Lung (tissue), 12 donors: ENCODE data around the gene BMP6. TPM values are rescaled to one million over a fixed set of nuclear protein-coding genes. Genes with fewer than 3 reads are reported as not detected.
A peak's percentile ranks its signal among the peaks of the same experiment; 100 is the strongest.

Source experiments
- ATAC-seq: fragments of 200-7000 bp; cut with Tn5 transposase; one replicate; pipeline ENCODE4 v1.9.1; 2020; ENCODE audit warnings: moderate number of reproducible peaks; ENCODE audit not compliant: insufficient read depth, low FRiP score
- DNase-seq, 3 donors: peaks; one replicate each; pipeline ENCODE4 v3.0.0-alpha.2; 2013 to 2017
- H3K27ac ChIP-seq, 2 donors: one replicate each; pipeline ENCODE4 v1.5.1; 2013; ENCODE audit warnings: mild to moderate bottlenecking in 2 of 2, moderate library complexity in 2 of 2, control low read depth in 1 of 2, inconsistent platforms in 1 of 2, low read depth in 1 of 2, low read length in 1 of 2
- H3K27me3 ChIP-seq, 3 donors: one replicate each; pipeline ENCODE4 v1.5.1; 2013; ENCODE audit warnings: low read length in 2 of 3; ENCODE audit not compliant: control insufficient read depth in 3 of 3, insufficient read depth in 3 of 3
- H3K36me3 ChIP-seq, 4 donors: one replicate each; pipeline ENCODE4 v1.5.1; 2013; ENCODE audit warnings: low read length in 4 of 4, mild to moderate bottlenecking in 1 of 4, moderate library complexity in 1 of 4; ENCODE audit not compliant: control insufficient read depth in 4 of 4, insufficient read depth in 4 of 4
- H3K4me1 ChIP-seq, 5 donors: one replicate each; pipeline ENCODE4 v1.5.1; 2013; ENCODE audit warnings: low read length in 5 of 5, mild to moderate bottlenecking in 2 of 5, moderate library complexity in 1 of 5; ENCODE audit not compliant: control insufficient read depth in 5 of 5, insufficient read depth in 5 of 5
- H3K4me3 ChIP-seq: one replicate; pipeline ENCODE4 v1.5.1; 2013; ENCODE audit warnings: mild to moderate bottlenecking, control low read depth, moderate library complexity
- H3K9ac ChIP-seq, 2 donors: one replicate each; pipeline ENCODE4 v1.5.1; 2013; ENCODE audit warnings: low read length in 2 of 2, control low read depth in 1 of 2; ENCODE audit not compliant: insufficient read depth in 1 of 2
- H3K9me3 ChIP-seq, 4 donors: one replicate each; pipeline ENCODE4 v1.5.1; 2013; ENCODE audit warnings: low read length in 3 of 4, mild to moderate bottlenecking in 1 of 4, moderate library complexity in 1 of 4; ENCODE audit not compliant: control insufficient read depth in 4 of 4, insufficient read depth in 3 of 4
- CTCF ChIP-seq: IDR thresholded peaks from 2 replicates; pipeline ENCODE4 v1.5.1; 2012; ENCODE audit warnings: mild to moderate bottlenecking; ENCODE audit errors: control extremely low read depth, extremely low read depth
- WGBS, 2 donors: extraction: QIAGEN DNeasy Blood & Tissue Kit; methylation state at CpG; one replicate each; pipeline ENCODE4 v1.1.7; 2013; 5-methylcytosine and 5-hydroxymethylcytosine counted together
- polyA plus RNA-seq, 2 donors: library from polyadenylated mRNA; stranded (reverse); fragments of 200-250 nt; gene quantifications; one replicate each; pipeline ENCODE4 v1.2.1, GENCODE V29; 2013
- total RNA-seq, 2 donors: library from RNA; depleted of rRNA in 1 of 2; stranded (reverse); fragments of >200 nt in 1 of 2; gene quantifications; one replicate each; pipeline ENCODE4 v1.2.1, GENCODE V29; 2014 to 2021
- donor health status: control.
- donor health status: control.
- donor health status: Bipolar disorder and iron deficiency.
- donor health status: healthy.
- donor health status: DM: yes; HTN: yes; CAD: no.

BMP6 gene
- total and polyA plus RNA-seq, 4 donors = 2.3 to 17.3 (median 10.6) TPM

GRCh38 chr6:7836371-7837026 is 110.6 kb downstream of the BMP6 start:
- TF ChIP-seq CTCF = no peak
- H3K9ac ChIP-seq = no peak overlapping the region
- 93 to 96% methylated on average over 4 of the region's 4 CpGs for WGBS, 2 donors
- DNase-seq (no peak), ATAC-seq (no peak)
- H3K9me3 ChIP-seq = no peaks in the 10 kb centered on the region
- H3K36me3 ChIP-seq = no peaks in the 10 kb centered on the region
- no peak overlapping the region for H3K4me3 ChIP-seq
- no peak overlapping the region for H3K27ac ChIP-seq
- no peaks in the 10 kb centered on the region for H3K27me3 ChIP-seq
- H3K4me1 ChIP-seq = peaks cover 0 to 12% (median 1%) of the 10 kb centered on the region in 5 donors

GRCh38 chr6:7841781-7842468 is 116.0 kb downstream of the BMP6 start:
- H3K27me3 ChIP-seq = no peaks in the 10 kb centered on the region
- TF ChIP-seq CTCF = no peak
- peak; percentile 23 to 89 (median 70) for DNase-seq
- peaks cover 0 to 7% (median 0%) of the 10 kb centered on the region in 5 donors for H3K4me1 ChIP-seq
- H3K4me3 ChIP-seq = no peak overlapping the region
- no peak overlapping the region for H3K27ac ChIP-seq
- no peak overlapping the region for H3K9ac ChIP-seq
- WGBS, 2 donors = 74% methylated on average over 3 of the region's 3 CpGs
- ATAC-seq = no peak
- no peaks in the 10 kb centered on the region for H3K36me3 ChIP-seq
- H3K9me3 ChIP-seq = peaks cover 0 to 6% (median 4%) of the 10 kb centered on the region in 4 donors

- Histone ChIP-seq H3K27ac (no peak overlapping the region), H3K36me3 (no peaks in the 10 kb centered on the region), H3K4me1 (peaks cover 0 to 12% (median 0%) of the 10 kb centered on the region in 5 donors), H3K9ac (no peak overlapping the region), H3K27me3 (no peaks in the 10 kb centered on the region), H3K4me3 (no peak overlapping the region), H3K9me3 (peaks cover 0 to 10% (median 4%) of the 10 kb centered on the region in 4 donors)
- ATAC-seq (no peak), DNase-seq (peak; percentile 32 to 86 (median 79))
- WGBS, 2 donors = 60 to 86% methylated on average over 7 of the region's 7 CpGs
- TF ChIP-seq CTCF = no peak
Observed at GRCh38 chr6:7846966-7847818, 121.3 kb downstream of the BMP6 start.
